H1 (cell line): ENCODE measurements around the gene PDZD2. TPM values are rescaled to one million over a fixed set of nuclear protein-coding genes. Genes with fewer than 3 reads are reported as not detected.

ENCODE experiments used
- CTCF ChIA-PET: fragments of 300-600 bp; sonication (Branson Sonifier 250); formaldehyde crosslinking; loops from one replicate; lab custom pipeline; 2021; ENCODE audit not compliant: partially characterized antibody; lab: Charles Lee
- POLR2A ChIA-PET: fragments of 300-600 bp; sonication (Branson Sonifier 250); formaldehyde crosslinking; loops from one replicate; lab custom pipeline; 2021; ENCODE audit warnings: inconsistent platforms; ENCODE audit not compliant: partially characterized antibody; lab: Charles Lee
- DNase-seq, 2 experiments: peaks; one replicate each; pipeline versions ENCODE4 v3.0.0 to v3.0.0-alpha.2; 2010 to 2022; ENCODE audit warnings: low spot score in 2 of 2, low read depth in 1 of 2, mixed read lengths in 1 of 2
- FAIRE-seq: peaks from 2 replicates; lab custom pipeline; 2011; peaks lifted over from hg19 to GRCh38; lab: Jason Lieb, UNC
- H2AFZ ChIP-seq: 2 replicates; pipeline ENCODE4 v1.8.1; 2012; ENCODE audit warnings: low read length, inconsistent platforms
- H2AK5ac ChIP-seq: 2 replicates; pipeline ENCODE4 v1.6.1; 2013; ENCODE audit warnings: low read depth, low read length
- H2BK120ac ChIP-seq: replicated peaks from 2 replicates; pipeline ENCODE3; 2013; ENCODE audit warnings: low read depth, low read length, inconsistent platforms
- H2BK12ac ChIP-seq: 2 replicates; pipeline ENCODE4 v1.6.1; 2013; ENCODE audit warnings: low read depth, low read length
- H2BK15ac ChIP-seq: 2 replicates; pipeline ENCODE4 v1.6.1; 2013; ENCODE audit warnings: low read length
- H2BK20ac ChIP-seq: 2 replicates; pipeline ENCODE4 v1.6.1; 2013; ENCODE audit warnings: low read length
- H2BK5ac ChIP-seq: 2 replicates; pipeline ENCODE4 v1.6.1; 2013; ENCODE audit warnings: low read depth, low read length
- H3K14ac ChIP-seq: 2 replicates; pipeline ENCODE4 v1.6.1; 2013; ENCODE audit warnings: inconsistent platforms; ENCODE audit not compliant: insufficient read length
- H3K18ac ChIP-seq: 2 replicates; pipeline ENCODE4 v1.6.1; 2013; ENCODE audit warnings: low read length; ENCODE audit errors: extremely low read depth
- H3K23ac ChIP-seq: 2 replicates; pipeline ENCODE4 v1.6.1; 2013; ENCODE audit warnings: inconsistent platforms; ENCODE audit not compliant: insufficient read length
- H3K23me2 ChIP-seq: 2 replicates; pipeline ENCODE4 v1.6.1; 2013; ENCODE audit warnings: low read depth, low read length
- H3K27ac ChIP-seq: 2 replicates; pipeline ENCODE4 v1.6.1; 2011; ENCODE audit warnings: low read depth, low read length, inconsistent platforms
- H3K27me3 ChIP-seq, 4 experiments: replicated peaks in 1 of 4; 1 replicate in 1 of 4; 2 replicates in 3 of 4; pipeline versions ENCODE4 v1.6.1 to v1.8.1; 2011 to 2013; ENCODE audit warnings: low read length in 3 of 4, mild to moderate bottlenecking in 3 of 4, inconsistent platforms in 2 of 4, mixed read lengths in 2 of 4, moderate library complexity in 1 of 4; ENCODE audit not compliant: control insufficient read depth in 3 of 4, insufficient read depth in 3 of 4; ENCODE audit errors: extremely low read depth in 1 of 4
- H3K36me3 ChIP-seq, 4 experiments: 2 replicates each; pipeline versions ENCODE4 v1.6.1 to v1.8.1; 2011 to 2013; ENCODE audit warnings: mild to moderate bottlenecking in 4 of 4, low read length in 3 of 4, moderate library complexity in 2 of 4, control low read depth in 1 of 4, inconsistent platforms in 1 of 4; ENCODE audit not compliant: insufficient read depth in 4 of 4, control insufficient read depth in 2 of 4
- H3K4ac ChIP-seq: replicated peaks from 2 replicates; pipeline ENCODE3; 2013; ENCODE audit warnings: low read length, low read depth, mixed read lengths, inconsistent platforms; ENCODE audit not compliant: insufficient read length
- H3K4me1 ChIP-seq, 4 experiments: replicated peaks in 1 of 4; 1 replicate in 1 of 4; 2 replicates in 3 of 4; pipeline versions ENCODE4 v1.6.1 to v1.8.1; 2011 to 2013; ENCODE audit warnings: low read length in 3 of 4, inconsistent platforms in 2 of 4, mixed read lengths in 1 of 4; ENCODE audit not compliant: insufficient read depth in 4 of 4, control insufficient read depth in 3 of 4
- H3K4me2 ChIP-seq, 2 experiments: 2 replicates each; pipeline versions ENCODE4 v1.6.1 to v1.8.1; 2011 to 2013; ENCODE audit warnings: low read depth in 2 of 2, low read length in 2 of 2, control low read depth in 1 of 2, inconsistent platforms in 1 of 2, mild to moderate bottlenecking in 1 of 2; ENCODE audit not compliant: insufficient read depth in 1 of 2
- H3K4me3 ChIP-seq, 4 experiments: fragments of 200-600, 300-600 bp in 1 of 4; sonication (generic), shearing (Covaris generic), sonication (Bioruptor Twin) in 1 of 4; 2 replicates each; pipeline versions ENCODE4 v1.5.1 to v1.8.1; 2011 to 2016; ENCODE audit warnings: low read length in 4 of 4, low read depth in 3 of 4, control low read depth in 2 of 4, inconsistent platforms in 2 of 4, mild to moderate bottlenecking in 2 of 4, mixed read lengths in 1 of 4, moderate library complexity in 1 of 4; ENCODE audit not compliant: insufficient read depth in 2 of 4; ENCODE audit errors: extremely low read depth in 1 of 4
- H3K56ac ChIP-seq: replicated peaks from 2 replicates; pipeline ENCODE3; 2013; ENCODE audit warnings: low read depth, mild to moderate bottlenecking, mixed read lengths, low read length, inconsistent platforms; ENCODE audit not compliant: insufficient read length
- H3K79me1 ChIP-seq: 2 replicates; pipeline ENCODE4 v1.6.1; 2013; ENCODE audit warnings: low read depth, low read length, control low read depth
- H3K79me2 ChIP-seq, 2 experiments: 2 replicates each; pipeline versions ENCODE4 v1.6.1 to v1.8.1; 2012 to 2013; ENCODE audit warnings: low read length in 2 of 2, mild to moderate bottlenecking in 2 of 2, inconsistent platforms in 1 of 2; ENCODE audit not compliant: insufficient read depth in 2 of 2, control insufficient read depth in 1 of 2
- H3K9ac ChIP-seq, 4 experiments: replicated peaks in 1 of 4; 1 replicate in 1 of 4; 2 replicates in 3 of 4; pipeline versions ENCODE4 v1.6.1 to v1.8.1; 2011 to 2013; ENCODE audit warnings: low read depth in 3 of 4, low read length in 3 of 4, control low read depth in 2 of 4, mild to moderate bottlenecking in 2 of 4, moderate library complexity in 2 of 4, inconsistent platforms in 1 of 4; ENCODE audit errors: extremely low read depth in 1 of 4
- H3K9me3 ChIP-seq, 2 experiments: 2 replicates each; pipeline versions ENCODE4 v1.6.1 to v1.8.1; 2012 to 2013; ENCODE audit warnings: mild to moderate bottlenecking in 2 of 2, moderate library complexity in 2 of 2, control low read depth in 1 of 2, inconsistent platforms in 1 of 2, low read depth in 1 of 2, low read length in 1 of 2, mixed read lengths in 1 of 2; ENCODE audit not compliant: insufficient read depth in 2 of 2
- H4K20me1 ChIP-seq, 2 experiments: replicated peaks in 1 of 2; 2 replicates each; pipeline versions ENCODE3 to v1.8.1; 2011 to 2013; ENCODE audit warnings: inconsistent platforms in 2 of 2, low read length in 2 of 2, mild to moderate bottlenecking in 1 of 2; ENCODE audit not compliant: insufficient read depth in 2 of 2, control insufficient read depth in 1 of 2
- H4K5ac ChIP-seq: 2 replicates; pipeline ENCODE4 v1.6.1; 2013; ENCODE audit warnings: low read length, low read depth, mixed read lengths, inconsistent platforms; ENCODE audit not compliant: insufficient read length
- H4K8ac ChIP-seq: 2 replicates; pipeline ENCODE4 v1.8.0; 2013; ENCODE audit warnings: mild to moderate bottlenecking, moderate library complexity, low read length, inconsistent platforms; ENCODE audit not compliant: insufficient read depth; ENCODE audit errors: extremely low read depth
- H4K91ac ChIP-seq: replicated peaks from 2 replicates; pipeline ENCODE3; 2013; ENCODE audit warnings: low read length, mixed read lengths, inconsistent platforms; ENCODE audit not compliant: insufficient read length
- EGR1 ChIP-seq: IDR thresholded peaks from 2 replicates; pipeline ENCODE4 v1.6.1; 2011; ENCODE audit warnings: low read depth, low read length, borderline replicate concordance
- EZH2 ChIP-seq: fragments of 200-600 bp; sonication (generic); IDR thresholded peaks from 2 replicates; pipeline ENCODE4 v1.7.1; 2012; ENCODE audit warnings: low read depth, mild to moderate bottlenecking, moderate library complexity, low read length, inconsistent platforms; ENCODE audit not compliant: severe bottlenecking
- JUN ChIP-seq: IDR thresholded peaks from 2 replicates; pipeline ENCODE4 v1.6.1; 2011; ENCODE audit warnings: low read depth, mild to moderate bottlenecking, improper control_type of control experiment, low read length
- KDM5A ChIP-seq: fragments of 200-600 bp; IDR thresholded peaks from 2 replicates; pipeline ENCODE4 v1.7.1; 2012; ENCODE audit warnings: mild to moderate bottlenecking, low read length, inconsistent platforms, mixed read lengths
- POU5F1 ChIP-seq: IDR thresholded peaks from 2 replicates; pipeline ENCODE4 v1.6.1; 2011; ENCODE audit warnings: low read depth, mild to moderate bottlenecking, low read length, moderate library complexity
- RAD21 ChIP-seq, 2 experiments: IDR thresholded peaks in 1 of 2; conservative IDR thresholded peaks in 1 of 2; 2 replicates each; pipeline ENCODE4 v1.6.1; 2011; ENCODE audit warnings: low read depth in 2 of 2, low read length in 2 of 2, improper control_type of control experiment in 1 of 2, inconsistent platforms in 1 of 2, mild to moderate bottlenecking in 1 of 2, moderate library complexity in 1 of 2
- SIRT6 ChIP-seq: IDR thresholded peaks from one replicate; pipeline ENCODE4 v1.7.1; 2012; ENCODE audit warnings: low read length, inconsistent platforms
- TCF12 ChIP-seq: IDR thresholded peaks from 2 replicates; pipeline ENCODE4 v1.6.1; 2011; ENCODE audit warnings: low read depth, mild to moderate bottlenecking, low read length
- TEAD4 ChIP-seq: IDR thresholded peaks from 2 replicates; pipeline ENCODE4 v1.6.1; 2012; ENCODE audit warnings: low read depth, low read length, inconsistent platforms, mixed read lengths
- YY1 ChIP-seq: IDR thresholded peaks from 2 replicates; pipeline ENCODE4 v1.6.1; 2011; ENCODE audit warnings: low read depth, mild to moderate bottlenecking, low read length
- WGBS, 2 experiments: shearing (Covaris generic) in 1 of 2; methylation state at CpG; one replicate each; pipeline versions ENCODE4 v1.1.6 to v1.1.7; 2013 to 2015; ENCODE audit warnings: low lambda C conversion rate in 2 of 2, mixed read lengths in 2 of 2, inconsistent platforms in 1 of 2, low coverage in 1 of 2, missing lambda C conversion rate in 1 of 2; ENCODE audit not compliant: insufficient replicate concordance in 2 of 2, insufficient coverage in 1 of 2, insufficient read length in 1 of 2; ENCODE audit errors: extremely low coverage in 1 of 2, missing lambda C conversion rate in 1 of 2; 5-methylcytosine and 5-hydroxymethylcytosine counted together
- polyA plus RNA-seq, 7 experiments: library from polyadenylated mRNA; depleted of rRNA in 3 of 7; stranded (reverse) in 5 of 7; unstranded in 2 of 7; fragments of >200 nt in 5 of 7; fragments of 200-250 nt in 2 of 7; gene quantifications; 1 replicate in 5 of 7; 2 replicates in 1 of 7; 4 replicates in 1 of 7; pipeline versions ENCODE4 v1.2.1 to v1.2.3, GENCODE V29; 2011 to 2013; ENCODE audit warnings: missing spikeins in 2 of 7, mixed read lengths in 2 of 7
- total RNA-seq: library from RNA; stranded (reverse); fragmentation: NEBNext Ultra II Directional; extraction: Animal tissue kit (Norgen Biotek cat#: 25700); gene quantifications from 2 replicates; pipeline ENCODE4 v1.2.1, GENCODE V29; 2021

The PDZD2 gene
- total and polyA plus RNA-seq, 2 of the 8 experiments (the other 6 are each of a cell fraction or from before 2014, with no cell fraction given), result 1.2 to 6.8 TPM

DNA sequence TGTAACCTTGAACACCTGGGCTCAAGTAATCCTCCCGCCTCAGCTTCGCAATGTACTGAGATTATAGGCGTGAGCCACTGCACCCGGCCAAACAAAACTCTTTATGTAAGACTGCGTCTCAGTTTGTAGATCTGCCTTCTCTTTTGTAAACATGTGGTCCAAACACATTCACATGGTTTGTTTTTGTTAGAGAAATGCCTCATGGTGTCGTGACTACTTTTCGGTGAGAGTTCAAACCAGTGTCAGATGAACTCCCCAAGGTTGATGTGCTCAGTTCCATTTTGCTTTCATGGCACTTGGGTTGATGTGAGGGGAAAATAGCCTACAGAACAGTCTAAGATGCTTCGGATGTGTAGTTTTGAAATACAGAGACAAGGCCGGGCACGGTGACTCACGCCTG lies 303.6 kb downstream of the PDZD2 start:
- H3K14ac ChIP-seq, result no peak overlapping the region
- no peak overlapping the region for H4K91ac ChIP-seq
- H3K27ac ChIP-seq, result no peak overlapping the region
- no peak overlapping the region for H3K9ac ChIP-seq
- H3K36me3 ChIP-seq, result no peaks in the 10 kb centered on the region
- H2BK20ac ChIP-seq, result no peak overlapping the region
- WGBS, 2 experiments, result 85% methylated on average over 11 of the region's 11 CpGs; no CpG with 5 or more reads in 1 of the 2 experiments
- no peak overlapping the region for H2BK15ac ChIP-seq
- no peaks in the 10 kb centered on the region for H4K20me1 ChIP-seq
- no peak overlapping the region for H3K4me3 ChIP-seq
- H3K79me1 ChIP-seq, result no peaks in the 10 kb centered on the region; the same call in 1 of the 2 replicates
- H3K18ac ChIP-seq, result no peak overlapping the region
- ChIA-PET POLR2A (no interaction called here), CTCF (interaction anchor here (1.3 kb wide), 1 partner anchor 13 kb away, joined by 5 read pairs; no protein-coding TSS in a partner anchor)
- no peak overlapping the region for H3K56ac ChIP-seq
- no peak overlapping the region for H2AK5ac ChIP-seq
- H2BK12ac ChIP-seq, result no peak overlapping the region
- no peaks in the 10 kb centered on the region; a peak in 1 of 7 replicates for H3K4me1 ChIP-seq
- no peak overlapping the region for H2AFZ ChIP-seq
- no peak overlapping the region for H3K4me2 ChIP-seq
- H2BK120ac ChIP-seq, result no peak overlapping the region
- no peak overlapping the region for H3K23ac ChIP-seq
- no peak overlapping the region for H3K4ac ChIP-seq
- no peaks in the 10 kb centered on the region for H3K79me2 ChIP-seq
- H4K8ac ChIP-seq, result no peak overlapping the region
- no peaks in the 10 kb centered on the region for H3K9me3 ChIP-seq
- no peak overlapping the region for H4K5ac ChIP-seq
- H3K23me2 ChIP-seq, result no peaks in the 10 kb centered on the region
- H3K27me3 ChIP-seq, result no peaks in the 10 kb centered on the region
- DNase-seq (no peak), FAIRE-seq (no peak)
- H2BK5ac ChIP-seq, result no peak overlapping the region
- TF ChIP-seq POU5F1, result no peak
- TF ChIP-seq RAD21 (IDR thresholded peaks at IDR 0.05 in 1 of 2, conservative IDR thresholded peaks at IDR 0.05 in 1 of 2; ENCODE audit: low read depth in 2 of 2, low read length in 2 of 2), result no peak
- TF ChIP-seq SIRT6, result no peak
- no peak for TF ChIP-seq TEAD4
- no peak for TF ChIP-seq EGR1
- TF ChIP-seq YY1, result no peak
- TF ChIP-seq KDM5A, result no peak
- no peak for TF ChIP-seq TCF12
- TF ChIP-seq JUN, result no peak
- no peak for TF ChIP-seq EZH2
